GM12865 (cell line): ENCODE results near the gene TAB2.

Source experiments
- DNase-seq: peaks from one replicate; pipeline ENCODE4 v3.0.0; 2010; ENCODE audit warnings: low read depth
- H3K4me3 ChIP-seq: 2 replicates; pipeline ENCODE4 v1.5.1; 2011; ENCODE audit warnings: mild to moderate bottlenecking, low read depth, low read length, control low read depth
- TF ChIP-seq, protein P1 (sequence below): IDR thresholded peaks from 2 replicates; pipeline ENCODE4 v1.5.1; 2011; ENCODE audit warnings: low read length, control low read depth, low read depth, inconsistent platforms; ENCODE audit not compliant: insufficient read depth; ENCODE audit errors: missing control alignments

TAB2 gene

DNA sequence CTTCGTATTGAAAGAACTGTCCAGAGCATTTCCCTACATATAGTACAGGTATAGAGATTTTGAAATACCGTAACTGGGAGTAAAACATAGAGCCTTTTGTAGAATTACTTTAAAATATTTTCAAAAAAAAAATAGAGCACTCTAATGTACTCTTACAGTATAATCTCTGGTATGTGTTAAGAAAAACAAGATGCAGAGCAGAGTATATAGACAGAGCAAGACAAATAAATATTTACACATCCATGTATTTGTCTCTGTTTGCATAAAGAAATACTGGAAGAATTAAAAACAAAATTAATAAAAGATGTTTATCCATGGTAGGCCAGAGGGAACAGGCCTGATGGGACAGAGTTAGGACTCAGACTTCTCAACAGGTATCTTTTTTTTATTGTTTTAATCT is 54.5 kb downstream of the TAB2 start:
- H3K4me3 ChIP-seq = no peak overlapping the region
- no peak for DNase-seq
- TF ChIP-seq, protein P1, sequence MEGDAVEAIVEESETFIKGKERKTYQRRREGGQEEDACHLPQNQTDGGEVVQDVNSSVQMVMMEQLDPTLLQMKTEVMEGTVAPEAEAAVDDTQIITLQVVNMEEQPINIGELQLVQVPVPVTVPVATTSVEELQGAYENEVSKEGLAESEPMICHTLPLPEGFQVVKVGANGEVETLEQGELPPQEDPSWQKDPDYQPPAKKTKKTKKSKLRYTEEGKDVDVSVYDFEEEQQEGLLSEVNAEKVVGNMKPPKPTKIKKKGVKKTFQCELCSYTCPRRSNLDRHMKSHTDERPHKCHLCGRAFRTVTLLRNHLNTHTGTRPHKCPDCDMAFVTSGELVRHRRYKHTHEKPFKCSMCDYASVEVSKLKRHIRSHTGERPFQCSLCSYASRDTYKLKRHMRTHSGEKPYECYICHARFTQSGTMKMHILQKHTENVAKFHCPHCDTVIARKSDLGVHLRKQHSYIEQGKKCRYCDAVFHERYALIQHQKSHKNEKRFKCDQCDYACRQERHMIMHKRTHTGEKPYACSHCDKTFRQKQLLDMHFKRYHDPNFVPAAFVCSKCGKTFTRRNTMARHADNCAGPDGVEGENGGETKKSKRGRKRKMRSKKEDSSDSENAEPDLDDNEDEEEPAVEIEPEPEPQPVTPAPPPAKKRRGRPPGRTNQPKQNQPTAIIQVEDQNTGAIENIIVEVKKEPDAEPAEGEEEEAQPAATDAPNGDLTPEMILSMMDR = no peak

GRCh38 chr6:149373511-149373910 is 56.0 kb downstream of the TAB2 start:
- TF ChIP-seq, protein P1 = no peak
- no peak for DNase-seq
- H3K4me3 ChIP-seq = no peak overlapping the region

DNA sequence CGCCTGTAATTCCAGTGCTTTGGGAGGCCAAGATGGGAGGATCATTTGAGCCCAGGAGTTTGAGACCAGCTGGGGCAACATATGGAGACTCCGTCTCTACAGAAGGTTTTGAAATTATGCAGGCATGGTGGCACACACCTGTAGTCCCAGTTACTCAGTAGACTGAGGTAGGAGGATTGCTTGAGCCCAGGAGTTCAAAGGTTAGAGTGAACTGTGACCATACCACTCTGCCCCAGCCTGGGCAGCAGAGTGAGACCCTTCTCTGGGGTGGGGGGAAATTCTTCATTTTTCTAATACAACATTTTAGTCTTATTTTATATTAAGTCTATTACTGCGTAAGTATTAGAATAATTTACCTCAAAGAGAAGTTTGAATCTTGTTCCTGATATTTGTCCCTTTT is 62.5 kb downstream of the TAB2 start:
- no peak overlapping the region for H3K4me3 ChIP-seq
- no peak for DNase-seq
- TF ChIP-seq, protein P1 = no peak

- TF ChIP-seq, protein P1 = no peak
- DNase-seq = no peak
- no peak overlapping the region for H3K4me3 ChIP-seq
These were observed 63.0 kb downstream of the TAB2 start for GRCh38 chr6:149380523-149380922.

DNA sequence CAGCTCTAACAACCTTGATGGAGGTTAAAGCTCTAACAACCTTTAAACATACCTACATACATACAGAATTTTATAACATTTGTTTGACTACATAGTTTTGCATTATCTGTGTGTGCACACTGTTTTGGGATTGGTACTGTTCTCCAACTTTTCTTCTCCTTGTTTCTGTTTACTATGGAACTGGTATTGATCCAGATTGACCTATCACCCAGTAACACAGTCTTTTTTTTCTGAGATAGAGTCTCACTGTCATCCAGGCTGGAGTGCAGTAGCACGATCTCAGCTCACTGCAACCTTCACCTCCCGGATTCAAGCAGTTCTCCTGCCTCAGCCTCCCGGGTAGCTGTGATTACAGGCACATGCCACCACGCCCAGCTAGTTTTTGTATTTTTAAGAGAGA is 65.9 kb downstream of the TAB2 start:
- DNase-seq = no peak
- no peak overlapping the region for H3K4me3 ChIP-seq
- TF ChIP-seq, protein P1 = no peak

GRCh38 chr6:149384464-149384863 is 67.0 kb downstream of the TAB2 start:
- no peak overlapping the region for H3K4me3 ChIP-seq
- no peak for DNase-seq
- TF ChIP-seq, protein P1 = no peak

- DNase-seq = no peak
- TF ChIP-seq, protein P1 = no peak
These were observed 68.6 kb downstream of the TAB2 start for GRCh38 chr6:149385998-149386646.

More at GRCh38 chr6:149385998-149386646, 68.6 kb downstream of the TAB2 start:
- no peak overlapping the region for H3K4me3 ChIP-seq
